ENCODE data around the gene LBHD1. TPM values are rescaled to one million over a fixed set of nuclear protein-coding genes. Genes with fewer than 3 reads are reported as not detected.
"Not testable (repeated sequence)": the region's sequence is repeated elsewhere in the genome, so short reads cannot be mapped to it uniquely, and the experiment has no call there.

Gene LBHD1
- total RNA-seq, 1 donor from 2014 or later: 1.1 TPM

DNA sequence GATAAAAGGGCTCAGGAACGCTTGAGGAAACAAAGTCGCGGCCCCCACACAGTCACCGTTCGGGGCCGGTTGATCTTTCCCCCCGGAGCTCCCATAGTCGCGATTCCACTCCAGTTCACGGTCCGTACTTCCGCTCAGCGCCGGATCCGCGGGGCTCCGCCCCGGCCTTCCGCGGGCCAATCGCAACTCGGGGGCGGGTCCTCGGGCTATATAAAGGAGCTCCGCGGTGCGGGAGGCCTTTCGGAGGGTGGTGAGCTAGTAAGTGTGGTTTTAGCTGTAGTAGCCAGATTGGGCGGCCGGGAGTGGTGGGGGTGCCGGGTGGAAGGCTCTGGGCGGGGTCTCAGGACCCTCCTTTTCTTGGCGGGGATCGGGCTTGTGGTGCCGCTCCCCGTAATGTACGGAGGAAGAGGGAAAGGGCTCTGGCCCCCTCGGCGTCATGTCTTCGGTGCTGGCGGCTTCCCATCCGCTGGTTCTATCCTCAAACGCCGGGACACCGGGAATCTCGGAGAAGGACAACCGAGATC lies 6.9 kb downstream of the LBHD1 start, which contains the start of the genes C11orf98 and CSKMT:
C11orf98 (minus strand) TSS at position 136 of the 524 bp plus-strand sequence; CDS start at position 95, 41 bp downstream.
CSKMT (plus strand) TSS at position 238 of the 524 bp plus-strand sequence. CDS start 568 bp downstream, outside the sequence.
- DNase-seq (ENCODE audit: low read depth) (peak; percentile 74), FAIRE-seq (no peak)
- no peak for TF ChIP-seq CTCF (IDR thresholded peaks at IDR 0.05; ENCODE audit: insufficient read depth, low read length, severe bottlenecking)
- no peaks in the 10 kb centered on the region for H3K27me3 ChIP-seq (ENCODE audit: control insufficient read depth, insufficient read depth, low read length)
- peaks cover 12% of the 10 kb centered on the region for H3K36me3 ChIP-seq (ENCODE audit: control insufficient read depth, insufficient read depth, low read length)
- peak within 1 kb of the TSS; percentile 80 for H3K4me3 ChIP-seq (ENCODE audit: low read depth, low read length)

- FAIRE-seq (no peak), DNase-seq (ENCODE audit: low read depth) (peak; percentile 63)
- H3K27me3 ChIP-seq (ENCODE audit: control insufficient read depth, insufficient read depth, low read length): no peaks in the 10 kb centered on the region
- H3K4me3 ChIP-seq (ENCODE audit: low read depth, low read length): peak overlapping the region; percentile 80
- peaks cover 12% of the 10 kb centered on the region for H3K36me3 ChIP-seq (ENCODE audit: control insufficient read depth, insufficient read depth, low read length)
- TF ChIP-seq CTCF (IDR thresholded peaks at IDR 0.05; ENCODE audit: insufficient read depth, low read length, severe bottlenecking): no peak
Measured at GRCh38 chr11:62664405-62665074, 7.5 kb downstream of the LBHD1 start.

- Histone ChIP-seq H3K36me3 (ENCODE audit: control insufficient read depth, insufficient read depth, low read length) (no peaks in the 10 kb centered on the region), H3K27me3 (ENCODE audit: control insufficient read depth, insufficient read depth, low read length) (no peaks in the 10 kb centered on the region), H3K4me3 (ENCODE audit: low read depth, low read length) (no peak overlapping the region)
- DNase-seq (ENCODE audit: low read depth) (no peak), FAIRE-seq (no peak)
- no peak for TF ChIP-seq CTCF (IDR thresholded peaks at IDR 0.05; ENCODE audit: insufficient read depth, low read length, severe bottlenecking)
Measured at GRCh38 chr11:62656796-62657429, 15.2 kb downstream of the LBHD1 start.

- FAIRE-seq: no peak
- DNase-seq (ENCODE audit: low read depth): no peak
- peaks cover 4% of the 10 kb centered on the region for H3K36me3 ChIP-seq (ENCODE audit: control insufficient read depth, insufficient read depth, low read length)
- no peaks in the 10 kb centered on the region for H3K27me3 ChIP-seq (ENCODE audit: control insufficient read depth, insufficient read depth, low read length)
- TF ChIP-seq CTCF (IDR thresholded peaks at IDR 0.05; ENCODE audit: insufficient read depth, low read length, severe bottlenecking): no peak
- no peak overlapping the region for H3K4me3 ChIP-seq (ENCODE audit: low read depth, low read length)
Measured at GRCh38 chr11:62654297-62654696, 17.8 kb downstream of the LBHD1 start.

DNA sequence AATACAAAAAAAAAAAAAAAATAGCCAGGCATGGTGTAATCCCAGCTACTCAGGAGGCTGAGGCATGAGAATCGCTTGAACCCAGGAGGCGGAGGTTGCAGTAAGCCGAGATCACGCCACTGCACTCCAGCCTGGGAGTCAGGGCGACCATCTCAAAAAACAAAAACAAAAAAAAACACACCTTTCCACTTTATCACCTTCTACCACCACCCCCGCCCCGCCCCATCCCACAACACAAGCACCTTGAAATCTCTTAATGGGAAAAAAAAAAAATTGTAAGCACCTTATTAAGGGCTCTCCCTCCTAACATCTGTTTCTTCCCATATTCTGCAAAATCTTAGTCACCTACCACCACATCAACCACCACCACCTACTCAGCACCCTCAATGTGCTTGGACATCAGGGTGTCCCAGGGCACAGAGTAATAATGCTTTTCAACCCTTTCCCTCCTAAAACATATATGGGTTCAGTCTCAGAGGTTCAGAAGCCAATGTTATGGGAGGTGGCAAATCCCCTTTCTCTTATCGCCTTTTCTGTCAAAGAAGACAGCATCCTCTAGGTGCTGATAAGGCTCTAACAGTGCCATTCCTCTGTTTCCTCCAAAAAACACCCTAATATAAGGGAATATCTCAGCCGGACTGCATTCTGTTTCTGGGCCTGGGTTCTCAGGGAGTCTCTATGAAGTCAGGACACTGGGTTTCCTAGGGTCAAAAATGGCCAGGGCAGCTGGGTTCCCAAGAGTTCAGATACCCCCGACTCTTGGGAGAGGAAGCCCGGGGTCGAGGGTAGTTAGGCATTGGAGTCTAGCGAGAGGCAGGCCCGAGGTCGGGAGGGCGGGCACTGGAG lies 19.7 kb downstream of the LBHD1 start:
- DNase-seq (ENCODE audit: low read depth) (no peak), FAIRE-seq (no peak)
- H3K36me3 ChIP-seq (ENCODE audit: control insufficient read depth, insufficient read depth, low read length): peaks cover 14% of the 10 kb centered on the region
- H3K4me3 ChIP-seq (ENCODE audit: low read depth, low read length): peak overlapping the region; percentile 57
- H3K27me3 ChIP-seq (ENCODE audit: control insufficient read depth, insufficient read depth, low read length): no peaks in the 10 kb centered on the region
- TF ChIP-seq CTCF (IDR thresholded peaks at IDR 0.05; ENCODE audit: insufficient read depth, low read length, severe bottlenecking): no peak

DNA sequence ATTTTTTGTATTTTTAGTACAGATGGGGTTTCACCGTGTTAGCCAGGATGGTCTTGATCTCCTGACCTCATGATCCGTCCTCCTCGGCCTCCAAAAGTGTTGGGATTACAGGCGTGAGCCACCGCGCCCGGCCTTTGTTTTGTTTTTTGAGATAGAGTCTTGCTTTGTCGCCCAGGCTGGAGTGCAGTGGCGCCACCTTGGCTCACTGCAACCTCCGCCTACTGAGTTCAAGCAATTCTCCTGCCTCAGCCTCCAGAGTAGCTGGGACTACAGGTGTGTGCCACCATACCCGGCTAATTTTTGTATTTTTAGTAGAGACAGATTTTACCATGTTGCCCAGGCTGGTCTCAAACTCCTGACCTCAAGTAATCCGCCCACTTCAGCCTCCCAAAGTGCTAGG lies 21.8 kb downstream of the LBHD1 start:
- not testable (repeated sequence) for H3K27me3 ChIP-seq (ENCODE audit: control insufficient read depth, insufficient read depth, low read length); H3K4me3 ChIP-seq (ENCODE audit: low read depth, low read length); DNase-seq (ENCODE audit: low read depth); FAIRE-seq
- H3K36me3 ChIP-seq (ENCODE audit: control insufficient read depth, insufficient read depth, low read length): peaks cover 14% of the 10 kb centered on the region

Measured in bronchial epithelial cell (primary cell).